Fibroblast of lung (primary cell): Measurements from ENCODE around the gene NDOR1.

Experiments
- EZH2 ChIP-seq: IDR thresholded peaks from 2 replicates; pipeline ENCODE4 v1.5.1; 2012; ENCODE audit warnings: low read length, control low read depth, mild to moderate bottlenecking; ENCODE audit errors: missing control alignments
- TF ChIP-seq, protein P1 (sequence below), 2 donors: IDR thresholded peaks in 1 of 2; conservative IDR thresholded peaks in 1 of 2; 1 replicate in 1 of 2; 2 replicates in 1 of 2; pipeline ENCODE4 v1.5.1; 2011 to 2012; ENCODE audit warnings: low read length in 2 of 2, control low read depth in 1 of 2, inconsistent platforms in 1 of 2, low read depth in 1 of 2, mild to moderate bottlenecking in 1 of 2

DNA sequence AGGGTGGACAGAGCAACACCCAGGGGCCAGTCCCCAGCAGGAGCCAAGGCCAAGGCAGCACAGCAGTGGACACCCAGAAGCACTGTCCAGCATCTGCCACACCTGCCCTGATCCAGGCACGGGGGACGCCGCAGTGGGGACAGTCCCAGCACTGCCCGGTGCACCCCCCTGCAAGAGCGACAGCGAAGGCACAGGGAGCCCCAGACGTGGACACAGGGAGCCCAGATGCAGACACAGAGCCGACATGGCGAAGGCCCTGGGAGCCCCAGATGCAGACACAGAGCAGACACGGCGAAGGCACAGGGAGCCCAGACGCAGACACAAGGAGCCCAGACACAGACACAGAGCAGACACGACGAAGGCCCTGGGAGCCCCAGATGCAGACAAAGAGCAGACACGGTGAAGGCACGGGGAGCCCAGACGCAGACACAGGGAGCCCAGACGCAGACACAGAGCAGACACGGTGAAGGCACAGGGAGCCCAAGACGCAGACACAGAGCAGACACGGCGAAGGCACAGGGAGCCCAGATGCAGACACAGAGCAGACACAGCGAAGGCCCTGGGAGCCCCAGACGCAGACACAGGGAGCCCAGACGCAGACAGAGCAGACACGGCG, 21.4 kb upstream of the NDOR1 start:
- TF ChIP-seq, protein P1, sequence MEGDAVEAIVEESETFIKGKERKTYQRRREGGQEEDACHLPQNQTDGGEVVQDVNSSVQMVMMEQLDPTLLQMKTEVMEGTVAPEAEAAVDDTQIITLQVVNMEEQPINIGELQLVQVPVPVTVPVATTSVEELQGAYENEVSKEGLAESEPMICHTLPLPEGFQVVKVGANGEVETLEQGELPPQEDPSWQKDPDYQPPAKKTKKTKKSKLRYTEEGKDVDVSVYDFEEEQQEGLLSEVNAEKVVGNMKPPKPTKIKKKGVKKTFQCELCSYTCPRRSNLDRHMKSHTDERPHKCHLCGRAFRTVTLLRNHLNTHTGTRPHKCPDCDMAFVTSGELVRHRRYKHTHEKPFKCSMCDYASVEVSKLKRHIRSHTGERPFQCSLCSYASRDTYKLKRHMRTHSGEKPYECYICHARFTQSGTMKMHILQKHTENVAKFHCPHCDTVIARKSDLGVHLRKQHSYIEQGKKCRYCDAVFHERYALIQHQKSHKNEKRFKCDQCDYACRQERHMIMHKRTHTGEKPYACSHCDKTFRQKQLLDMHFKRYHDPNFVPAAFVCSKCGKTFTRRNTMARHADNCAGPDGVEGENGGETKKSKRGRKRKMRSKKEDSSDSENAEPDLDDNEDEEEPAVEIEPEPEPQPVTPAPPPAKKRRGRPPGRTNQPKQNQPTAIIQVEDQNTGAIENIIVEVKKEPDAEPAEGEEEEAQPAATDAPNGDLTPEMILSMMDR (conservative IDR thresholded peaks at IDR 0.05 in 1 of 2, IDR thresholded peaks at IDR 0.05 in 1 of 2; ENCODE audit: low read depth in 1 of 2, low read length in 2 of 2): no peak
- TF ChIP-seq EZH2: no peak
